ENCODE results near the gene KDSR.

- TF ChIP-seq ZGPAT (CRISPR knock-in tag; IDR thresholded peaks at IDR 0.05) (no peak), ZFP36 (IDR thresholded peaks at IDR 0.05; ENCODE audit: borderline replicate concordance, low read depth, low read length, partially characterized antibody) (no peak), CREM (IDR thresholded peaks at IDR 0.05) (no peak), CREM (CRISPR knock-in tag; IDR thresholded peaks at IDR 0.05) (no peak)
These were observed 16.8 kb downstream of the KDSR start for GRCh38 chr18:63350230-63350629.

Data from HepG2 (cell line).